ENCODE data around the gene TMEM44.
"Not testable (repeated sequence)": the region's sequence is repeated elsewhere in the genome, so short reads cannot be mapped to it uniquely, and the experiment has no call there.

The TMEM44 gene

GRCh38 chr3:194640829-194641228, 7.6 kb upstream of the TMEM44 start:
- DNase-seq (ENCODE audit: low spot score), result no peak

GRCh38 chr3:194638991-194639605, 5.9 kb upstream of the TMEM44 start:
- no peak for DNase-seq (ENCODE audit: low spot score)

GRCh38 chr3:194637541-194638400, 4.6 kb upstream of the TMEM44 start:
- no peak for DNase-seq (ENCODE audit: low spot score)

GRCh38 chr3:194637066-194637465, 3.8 kb upstream of the TMEM44 start:
- DNase-seq (ENCODE audit: low spot score), result no peak

GRCh38 chr3:194632809-194633348, 340 bp downstream of the TMEM44 start:
- DNase-seq (ENCODE audit: low spot score), result peak; percentile 54

- no peak for DNase-seq (ENCODE audit: low spot score)
Observed at GRCh38 chr3:194632226-194632808, 902 bp downstream of the TMEM44 start.

- DNase-seq (ENCODE audit: low spot score), result no peak
Observed at GRCh38 chr3:194631696-194632095, 1.5 kb downstream of the TMEM44 start.

GRCh38 chr3:194630681-194631080, 2.5 kb downstream of the TMEM44 start:
- not testable (repeated sequence) for DNase-seq (ENCODE audit: low spot score)

- DNase-seq (ENCODE audit: low spot score), result no peak
Observed at GRCh38 chr3:194624956-194625355, 8.3 kb downstream of the TMEM44 start.

GRCh38 chr3:194623449-194624290, 9.5 kb downstream of the TMEM44 start:
- no peak for DNase-seq (ENCODE audit: low spot score)

- no peak for DNase-seq (ENCODE audit: low spot score)
Observed at GRCh38 chr3:194622621-194623340, 10.4 kb downstream of the TMEM44 start.

- DNase-seq (ENCODE audit: low spot score), result no peak
Observed at GRCh38 chr3:194621947-194622346, 11.3 kb downstream of the TMEM44 start.

GRCh38 chr3:194620196-194620595, 13.0 kb downstream of the TMEM44 start:
- no peak for DNase-seq (ENCODE audit: low spot score)

GRCh38 chr3:194619741-194620140, 13.5 kb downstream of the TMEM44 start:
- no peak for DNase-seq (ENCODE audit: low spot score)

- no peak for DNase-seq (ENCODE audit: low spot score)
Observed at GRCh38 chr3:194618858-194619608, 14.2 kb downstream of the TMEM44 start.

- DNase-seq (ENCODE audit: low spot score), result no peak
Observed at GRCh38 chr3:194617827-194618226, 15.4 kb downstream of the TMEM44 start.

- DNase-seq (ENCODE audit: low spot score), result no peak
Observed at GRCh38 chr3:194617143-194617671, 16.0 kb downstream of the TMEM44 start.

GRCh38 chr3:194615226-194615625, 18.0 kb downstream of the TMEM44 start:
- no peak for DNase-seq (ENCODE audit: low spot score)

GRCh38 chr3:194612221-194612620, 21.0 kb downstream of the TMEM44 start:
- no peak for DNase-seq (ENCODE audit: low spot score)

GRCh38 chr3:194610689-194611088, 22.5 kb downstream of the TMEM44 start:
- DNase-seq (ENCODE audit: low spot score), result no peak
